Measurements from ENCODE around the gene CHAT.

The CHAT gene

DNA sequence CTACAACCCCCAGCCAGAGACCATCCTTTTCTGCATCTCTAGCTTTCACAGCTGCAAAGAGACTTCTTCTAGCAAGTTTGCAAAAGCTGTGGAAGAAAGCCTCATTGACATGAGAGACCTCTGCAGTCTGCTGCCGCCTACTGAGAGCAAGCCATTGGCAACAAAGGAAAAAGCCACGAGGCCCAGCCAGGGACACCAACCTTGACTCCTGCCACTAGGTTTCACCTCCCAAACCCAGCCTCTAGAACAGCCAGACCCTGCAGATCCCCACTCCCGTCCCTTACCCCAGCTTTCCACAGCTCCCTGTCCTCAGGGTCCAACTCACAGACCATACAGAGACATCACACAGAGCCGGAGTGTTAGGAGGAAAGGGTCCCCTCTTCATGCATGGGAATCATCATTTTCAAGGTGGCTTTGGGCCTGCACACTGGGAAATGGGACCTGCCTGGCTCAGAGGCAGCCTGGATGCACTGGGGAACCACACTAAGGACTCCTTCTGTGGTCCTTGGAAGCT lies 51.1 kb downstream of the CHAT start:
- Histone ChIP-seq H3K18ac (ENCODE audit: low read depth in 1 of 2, low read length in 2 of 2) (no peak overlapping the region), H4K8ac (ENCODE audit: low read length) (no peak overlapping the region), H3K23ac (ENCODE audit: low read length in 2 of 2) (no peak overlapping the region), H3K4ac (ENCODE audit: low read depth in 1 of 2, low read length in 2 of 2) (no peak overlapping the region), H2AFZ (ENCODE audit: low read depth, low read length) (no peak overlapping the region), H3K4me3 (ENCODE audit: insufficient read depth in 1 of 2, low read depth in 1 of 2, low read length in 2 of 2) (no peak overlapping the region), H3K36me3 (ENCODE audit: control insufficient read depth in 1 of 2, insufficient read depth in 2 of 2, low read depth in 1 of 2, low read length in 2 of 2) (no peaks in the 10 kb centered on the region), H2AK5ac (ENCODE audit: low read length, severe bottlenecking) (no peak overlapping the region), H4K91ac (ENCODE audit: low read length) (no peak overlapping the region), H3K9me3 (ENCODE audit: control insufficient read depth, low read length) (no peaks in the 10 kb centered on the region), H2BK120ac (ENCODE audit: low read depth, low read length) (no peak overlapping the region), H3K27ac (ENCODE audit: low read length, poor library complexity, severe bottlenecking) (no peak overlapping the region), H2BK15ac (ENCODE audit: low read depth, poor library complexity, severe bottlenecking) (no peak overlapping the region), H3K9ac (ENCODE audit: low read length) (no peak overlapping the region), H2BK12ac (ENCODE audit: low read length in 2 of 2) (no peak overlapping the region), H3K4me1 (ENCODE audit: control insufficient read depth, insufficient read depth, low read depth, low read length) (no peaks in the 10 kb centered on the region), H3K4me2 (ENCODE audit: low read length, poor library complexity, severe bottlenecking) (no peak overlapping the region), H3K14ac (ENCODE audit: low read length in 2 of 2) (no peak overlapping the region), H3K27me3 (ENCODE audit: control insufficient read depth in 1 of 2, insufficient read depth in 1 of 2, low read length in 2 of 2) (peaks cover 27 to 75% of the 10 kb centered on the region in 2 experiments), H2BK5ac (ENCODE audit: low read depth, low read length, poor library complexity, severe bottlenecking) (no peak overlapping the region), H3K79me1 (replicated peaks; ENCODE audit: low read length, poor library complexity, severe bottlenecking) (no peaks in the 10 kb centered on the region)
- DNase-seq = no peak
- WGBS = 49% methylated on average over 4 of the region's 4 CpGs

DNA sequence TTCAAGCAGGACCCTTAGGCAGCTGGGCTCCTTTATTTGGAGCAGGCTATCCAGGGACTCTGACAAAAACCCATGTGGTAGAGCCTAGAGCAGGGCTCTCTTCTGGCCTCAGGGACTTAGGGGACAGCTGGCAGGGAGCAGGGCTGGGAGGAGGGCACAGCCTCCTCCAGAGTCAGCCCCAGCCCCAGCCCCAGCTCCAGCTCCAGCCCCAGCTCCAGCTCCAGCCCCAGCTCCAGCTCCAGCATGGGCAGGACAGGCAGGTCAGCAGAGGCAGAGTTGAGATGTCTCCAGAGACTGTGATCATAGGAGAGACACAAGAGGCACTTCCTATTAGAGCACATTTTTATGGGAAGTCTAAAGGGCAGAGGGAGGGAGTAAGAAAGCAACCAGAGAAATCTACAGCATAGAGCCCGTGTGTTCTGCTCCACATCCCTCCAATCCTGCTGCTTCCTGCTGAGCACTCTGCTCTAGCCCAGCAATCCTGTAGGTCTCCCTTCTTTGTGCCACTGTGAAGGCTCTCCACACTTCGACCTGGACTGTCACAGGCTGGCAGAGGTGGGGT lies 52.3 kb downstream of the CHAT start:
- Histone ChIP-seq H3K4me2 (ENCODE audit: low read length, poor library complexity, severe bottlenecking) (no peak overlapping the region), H2AFZ (ENCODE audit: low read depth, low read length) (no peak overlapping the region), H3K27me3 (ENCODE audit: control insufficient read depth in 1 of 2, insufficient read depth in 1 of 2, low read length in 2 of 2) (peaks cover 27 to 82% of the 10 kb centered on the region in 2 experiments), H3K14ac (ENCODE audit: low read length in 2 of 2) (no peak overlapping the region), H2BK12ac (ENCODE audit: low read length in 2 of 2) (no peak overlapping the region), H4K91ac (ENCODE audit: low read length) (no peak overlapping the region), H3K4me1 (ENCODE audit: control insufficient read depth, insufficient read depth, low read depth, low read length) (no peaks in the 10 kb centered on the region), H3K27ac (ENCODE audit: low read length, poor library complexity, severe bottlenecking) (no peak overlapping the region), H2BK120ac (ENCODE audit: low read depth, low read length) (no peak overlapping the region), H4K8ac (ENCODE audit: low read length) (no peak overlapping the region), H3K23ac (ENCODE audit: low read length in 2 of 2) (no peak overlapping the region), H3K9me3 (ENCODE audit: control insufficient read depth, low read length) (no peaks in the 10 kb centered on the region), H3K9ac (ENCODE audit: low read length) (no peak overlapping the region), H3K4me3 (ENCODE audit: insufficient read depth in 1 of 2, low read depth in 1 of 2, low read length in 2 of 2) (no peak overlapping the region), H2BK15ac (ENCODE audit: low read depth, poor library complexity, severe bottlenecking) (no peak overlapping the region), H2AK5ac (ENCODE audit: low read length, severe bottlenecking) (no peak overlapping the region), H3K18ac (ENCODE audit: low read depth in 1 of 2, low read length in 2 of 2) (no peak overlapping the region), H3K36me3 (ENCODE audit: control insufficient read depth in 1 of 2, insufficient read depth in 2 of 2, low read depth in 1 of 2, low read length in 2 of 2) (no peaks in the 10 kb centered on the region), H3K4ac (ENCODE audit: low read depth in 1 of 2, low read length in 2 of 2) (no peak overlapping the region), H2BK5ac (ENCODE audit: low read depth, low read length, poor library complexity, severe bottlenecking) (no peak overlapping the region), H3K79me1 (replicated peaks; ENCODE audit: low read length, poor library complexity, severe bottlenecking) (no peaks in the 10 kb centered on the region)
- WGBS = 55% methylated on average over 2 of the region's 2 CpGs
- DNase-seq = no peak

DNA sequence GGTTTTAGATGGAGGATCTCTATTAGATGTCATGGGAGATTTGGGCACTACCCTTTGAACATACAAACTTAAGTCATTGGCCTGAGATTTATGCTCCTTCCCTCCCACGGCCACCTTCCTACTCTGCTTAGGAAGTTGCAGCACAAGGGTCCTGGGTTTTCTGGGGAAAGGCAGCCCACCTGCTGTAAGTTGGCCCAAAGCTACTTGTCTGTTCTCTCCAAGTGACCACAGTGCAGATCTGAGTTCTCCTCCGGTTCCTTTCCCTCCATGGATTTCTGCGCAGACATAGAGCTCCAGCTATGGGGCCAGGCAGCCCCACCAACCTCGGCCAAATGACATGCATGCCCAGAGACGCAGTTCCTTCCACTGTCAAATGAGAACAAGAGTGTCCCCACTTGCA lies 52.8 kb downstream of the CHAT start:
- Histone ChIP-seq H4K8ac (ENCODE audit: low read length) (no peak overlapping the region), H2BK15ac (ENCODE audit: low read depth, poor library complexity, severe bottlenecking) (no peak overlapping the region), H3K4me2 (ENCODE audit: low read length, poor library complexity, severe bottlenecking) (no peak overlapping the region), H2BK12ac (ENCODE audit: low read length in 2 of 2) (no peak overlapping the region), H2BK5ac (ENCODE audit: low read depth, low read length, poor library complexity, severe bottlenecking) (no peak overlapping the region), H3K27me3 (ENCODE audit: control insufficient read depth in 1 of 2, insufficient read depth in 1 of 2, low read length in 2 of 2) (peaks cover 27 to 79% of the 10 kb centered on the region in 2 experiments), H3K27ac (ENCODE audit: low read length, poor library complexity, severe bottlenecking) (no peak overlapping the region), H2AK5ac (ENCODE audit: low read length, severe bottlenecking) (no peak overlapping the region), H3K4ac (ENCODE audit: low read depth in 1 of 2, low read length in 2 of 2) (no peak overlapping the region), H3K14ac (ENCODE audit: low read length in 2 of 2) (no peak overlapping the region), H3K9ac (ENCODE audit: low read length) (no peak overlapping the region), H2AFZ (ENCODE audit: low read depth, low read length) (no peak overlapping the region), H3K18ac (ENCODE audit: low read depth in 1 of 2, low read length in 2 of 2) (no peak overlapping the region), H4K91ac (ENCODE audit: low read length) (no peak overlapping the region), H3K79me1 (replicated peaks; ENCODE audit: low read length, poor library complexity, severe bottlenecking) (no peaks in the 10 kb centered on the region), H3K23ac (ENCODE audit: low read length in 2 of 2) (no peak overlapping the region), H3K9me3 (ENCODE audit: control insufficient read depth, low read length) (no peaks in the 10 kb centered on the region), H3K4me3 (ENCODE audit: insufficient read depth in 1 of 2, low read depth in 1 of 2, low read length in 2 of 2) (no peak overlapping the region), H3K36me3 (ENCODE audit: control insufficient read depth in 1 of 2, insufficient read depth in 2 of 2, low read depth in 1 of 2, low read length in 2 of 2) (no peaks in the 10 kb centered on the region), H2BK120ac (ENCODE audit: low read depth, low read length) (no peak overlapping the region), H3K4me1 (ENCODE audit: control insufficient read depth, insufficient read depth, low read depth, low read length) (no peaks in the 10 kb centered on the region)
- 87% methylated on average over 5 of the region's 5 CpGs for WGBS
- no peak for DNase-seq

DNA sequence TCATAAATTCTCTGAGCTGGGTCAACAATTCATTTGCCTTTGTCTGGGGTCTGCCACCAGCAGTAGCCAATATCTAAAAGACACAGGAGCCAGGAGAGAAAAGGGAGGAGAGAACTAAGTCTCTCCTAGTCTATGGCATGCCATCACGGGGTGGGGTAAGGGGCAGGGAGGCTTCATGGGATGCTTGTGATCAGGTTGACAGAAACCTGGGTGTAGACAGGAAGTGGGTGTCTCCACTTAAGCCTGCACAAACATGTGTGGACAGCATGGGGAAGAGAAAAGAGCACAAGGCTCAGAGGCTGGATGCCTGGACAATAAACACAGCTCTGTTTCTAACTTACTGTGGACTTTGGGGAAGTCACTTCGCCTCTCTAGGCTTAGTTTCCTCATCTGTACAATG lies 54.2 kb downstream of the CHAT start:
- WGBS = 88% methylated on average over 1 of the region's 2 CpGs
- H4K8ac ChIP-seq (ENCODE audit: low read length) = no peak overlapping the region
- no peak overlapping the region for H3K4me3 ChIP-seq (ENCODE audit: insufficient read depth in 1 of 2, low read depth in 1 of 2, low read length in 2 of 2)
- no peak overlapping the region for H3K4ac ChIP-seq (ENCODE audit: low read depth in 1 of 2, low read length in 2 of 2)
- H2BK5ac ChIP-seq (ENCODE audit: low read depth, low read length, poor library complexity, severe bottlenecking) = no peak overlapping the region
- no peak overlapping the region for H3K27ac ChIP-seq (ENCODE audit: low read length, poor library complexity, severe bottlenecking)
- H2BK15ac ChIP-seq (ENCODE audit: low read depth, poor library complexity, severe bottlenecking) = no peak overlapping the region
- no peak overlapping the region for H3K9ac ChIP-seq (ENCODE audit: low read length)
- no peak overlapping the region for H3K14ac ChIP-seq (ENCODE audit: low read length in 2 of 2)
- H3K27me3 ChIP-seq (ENCODE audit: control insufficient read depth in 1 of 2, insufficient read depth in 1 of 2, low read length in 2 of 2) = peaks cover 27 to 69% of the 10 kb centered on the region in 2 experiments
- H3K4me2 ChIP-seq (ENCODE audit: low read length, poor library complexity, severe bottlenecking) = no peak overlapping the region
- no peaks in the 10 kb centered on the region for H3K9me3 ChIP-seq (ENCODE audit: control insufficient read depth, low read length)
- no peak overlapping the region for H3K18ac ChIP-seq (ENCODE audit: low read depth in 1 of 2, low read length in 2 of 2)
- H2AK5ac ChIP-seq (ENCODE audit: low read length, severe bottlenecking) = no peak overlapping the region
- H2AFZ ChIP-seq (ENCODE audit: low read depth, low read length) = no peak overlapping the region
- no peak overlapping the region for H2BK12ac ChIP-seq (ENCODE audit: low read length in 2 of 2)
- H3K79me1 ChIP-seq (replicated peaks; ENCODE audit: low read length, poor library complexity, severe bottlenecking) = no peaks in the 10 kb centered on the region
- no peaks in the 10 kb centered on the region for H3K36me3 ChIP-seq (ENCODE audit: control insufficient read depth in 1 of 2, insufficient read depth in 2 of 2, low read depth in 1 of 2, low read length in 2 of 2)
- H3K23ac ChIP-seq (ENCODE audit: low read length in 2 of 2) = no peak overlapping the region
- no peak overlapping the region for H4K91ac ChIP-seq (ENCODE audit: low read length)
- DNase-seq = no peak
- H3K4me1 ChIP-seq (ENCODE audit: control insufficient read depth, insufficient read depth, low read depth, low read length) = no peaks in the 10 kb centered on the region
- H2BK120ac ChIP-seq (ENCODE audit: low read depth, low read length) = no peak overlapping the region

Data from mesenchymal stem cell (in vitro differentiated cells and primary cell).